Gastroesophageal sphincter (tissue), 4 donors: Measurements from ENCODE around the gene SMIM29. TPM values are rescaled to one million over a fixed set of nuclear protein-coding genes. Genes with fewer than 3 reads are reported as not detected.

Experiments
- ATAC-seq: fragments of 150-250 bp; one replicate; pipeline ENCODE4 v1.9.1; 2016; ENCODE audit warnings: mild to moderate bottlenecking, moderate library complexity
- H3K27ac ChIP-seq, 4 donors: fragments of 200-600 bp; sonication (generic) in 3 of 4; 1 replicate in 3 of 4; 2 replicates in 1 of 4; pipeline ENCODE4 v1.5.1; 2016 to 2019
- H3K27me3 ChIP-seq: fragments of 200-600 bp; sonication (generic); one replicate; pipeline ENCODE4 v1.5.1; 2019
- H3K36me3 ChIP-seq, 2 donors: fragments of 200-600 bp; sonication (generic); one replicate each; pipeline ENCODE4 v1.5.1; 2019; ENCODE audit warnings: control low read depth in 1 of 2
- H3K4me1 ChIP-seq, 3 donors: fragments of 200-600 bp; sonication (generic); 1 replicate in 2 of 3; 2 replicates in 1 of 3; pipeline ENCODE4 v1.5.1; 2016 to 2019; ENCODE audit warnings: control low read depth in 2 of 3
- H3K4me3 ChIP-seq, 2 donors: fragments of 200-600 bp; sonication (generic); one replicate each; pipeline ENCODE4 v1.5.1; 2019; ENCODE audit warnings: mild to moderate bottlenecking in 1 of 2, moderate library complexity in 1 of 2
- H3K9me3 ChIP-seq, 3 donors: fragments of 200-600 bp; sonication (generic); one replicate each; pipeline ENCODE4 v1.5.1; 2017 to 2019; ENCODE audit warnings: control low read depth in 2 of 3
- EP300 ChIP-seq: sonication (generic); formaldehyde crosslinking; IDR thresholded peaks from one replicate; pipeline ENCODE4 v1.6.1; 2017; ENCODE audit warnings: antibody characterized with exemption, mild to moderate bottlenecking
- POLR2A ChIP-seq, 2 donors: fragments of 450-650 bp; IDR thresholded peaks; one replicate each; pipeline ENCODE4 v1.6.1; 2017; ENCODE audit warnings: antibody characterized with exemption in 2 of 2, mild to moderate bottlenecking in 2 of 2, moderate library complexity in 1 of 2
- POLR2AphosphoS5 ChIP-seq: sonication (generic); formaldehyde crosslinking; IDR thresholded peaks from one replicate; pipeline ENCODE4 v1.6.1; 2017; ENCODE audit warnings: antibody characterized with exemption
- WGBS, 2 donors: methylation state at CpG; one replicate each; pipeline ENCODE4 v1.1.5; 2018; ENCODE audit warnings: low coverage in 1 of 2; 5-methylcytosine and 5-hydroxymethylcytosine counted together
- total RNA-seq, 4 donors: library from RNA; depleted of rRNA; stranded (reverse); fragments of >200 nt; gene quantifications; one replicate each; pipeline ENCODE4 v1.1.0, GENCODE V29; 2016
- TF ChIP-seq, protein P1 (sequence below), 4 experiments: fragments of 200-600 bp in 2 of 4; fragments of 450-650 bp in 2 of 4; sonication (generic) in 1 of 4; IDR thresholded peaks; one replicate each; pipeline ENCODE4 v1.5.1; 2017 to 2019; ENCODE audit warnings: antibody characterized with exemption in 4 of 4, mild to moderate bottlenecking in 2 of 4, moderate library complexity in 2 of 4

SMIM29 gene
- total RNA-seq, 4 donors from 2014 or later: 9.7 to 34.7 (median 22.6) TPM

DNA sequence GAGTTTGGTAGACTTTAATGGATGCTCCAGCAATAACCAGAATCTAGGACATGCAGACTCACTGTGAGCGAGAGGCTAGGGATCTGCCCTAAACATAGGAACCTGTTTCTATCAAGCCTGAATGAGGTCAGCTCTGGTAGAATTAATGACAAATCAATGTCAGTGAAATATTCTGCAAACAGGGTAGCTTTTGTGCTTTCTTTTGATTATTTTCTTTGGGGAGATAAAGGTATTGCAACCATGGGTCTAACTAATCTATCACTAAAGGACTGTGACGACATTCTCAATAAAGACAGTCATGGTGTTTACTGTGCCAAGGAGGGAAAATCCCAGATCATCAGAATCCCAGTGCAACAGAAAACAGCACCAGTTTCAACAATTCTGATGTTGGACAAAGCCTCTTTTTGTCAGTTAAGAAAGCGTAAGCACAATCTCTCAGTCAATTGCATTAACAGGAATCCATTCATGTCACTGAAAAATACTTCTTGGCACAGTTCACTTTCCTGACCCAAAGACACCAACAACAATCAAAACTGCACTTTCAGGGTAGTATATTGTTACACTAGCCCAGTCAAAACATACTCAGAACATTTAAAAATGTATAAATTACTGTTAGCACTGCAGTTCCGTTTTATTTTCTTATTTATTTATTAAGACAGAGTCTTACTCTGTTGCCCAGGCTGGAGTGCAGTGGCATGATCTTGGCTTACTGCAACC is 36.8 kb upstream of the SMIM29 start:
- WGBS, 2 donors: 60 to 78% methylated on average over 2 to 4 of the region's 4 CpGs
- Histone ChIP-seq H3K4me3 (no peak overlapping the region), H3K9me3 (no peaks in the 10 kb centered on the region), H3K4me1 (peaks cover 0 to 41% (median 3%) of the 10 kb centered on the region in 3 donors), H3K36me3 (peaks cover 0 to 40% of the 10 kb centered on the region in 2 donors), H3K27ac (peak overlapping the region in 3 of 4 donors; percentile 21 to 43 (median 24)), H3K27me3 (no peaks in the 10 kb centered on the region)
- ATAC-seq: no peak
- TF ChIP-seq, protein P1, sequence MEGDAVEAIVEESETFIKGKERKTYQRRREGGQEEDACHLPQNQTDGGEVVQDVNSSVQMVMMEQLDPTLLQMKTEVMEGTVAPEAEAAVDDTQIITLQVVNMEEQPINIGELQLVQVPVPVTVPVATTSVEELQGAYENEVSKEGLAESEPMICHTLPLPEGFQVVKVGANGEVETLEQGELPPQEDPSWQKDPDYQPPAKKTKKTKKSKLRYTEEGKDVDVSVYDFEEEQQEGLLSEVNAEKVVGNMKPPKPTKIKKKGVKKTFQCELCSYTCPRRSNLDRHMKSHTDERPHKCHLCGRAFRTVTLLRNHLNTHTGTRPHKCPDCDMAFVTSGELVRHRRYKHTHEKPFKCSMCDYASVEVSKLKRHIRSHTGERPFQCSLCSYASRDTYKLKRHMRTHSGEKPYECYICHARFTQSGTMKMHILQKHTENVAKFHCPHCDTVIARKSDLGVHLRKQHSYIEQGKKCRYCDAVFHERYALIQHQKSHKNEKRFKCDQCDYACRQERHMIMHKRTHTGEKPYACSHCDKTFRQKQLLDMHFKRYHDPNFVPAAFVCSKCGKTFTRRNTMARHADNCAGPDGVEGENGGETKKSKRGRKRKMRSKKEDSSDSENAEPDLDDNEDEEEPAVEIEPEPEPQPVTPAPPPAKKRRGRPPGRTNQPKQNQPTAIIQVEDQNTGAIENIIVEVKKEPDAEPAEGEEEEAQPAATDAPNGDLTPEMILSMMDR (IDR thresholded peaks at IDR 0.05): no peak
- TF ChIP-seq POLR2AphosphoS5 (no peak), EP300 (no peak), POLR2A (IDR thresholded peaks at IDR 0.05) (no peak)

DNA sequence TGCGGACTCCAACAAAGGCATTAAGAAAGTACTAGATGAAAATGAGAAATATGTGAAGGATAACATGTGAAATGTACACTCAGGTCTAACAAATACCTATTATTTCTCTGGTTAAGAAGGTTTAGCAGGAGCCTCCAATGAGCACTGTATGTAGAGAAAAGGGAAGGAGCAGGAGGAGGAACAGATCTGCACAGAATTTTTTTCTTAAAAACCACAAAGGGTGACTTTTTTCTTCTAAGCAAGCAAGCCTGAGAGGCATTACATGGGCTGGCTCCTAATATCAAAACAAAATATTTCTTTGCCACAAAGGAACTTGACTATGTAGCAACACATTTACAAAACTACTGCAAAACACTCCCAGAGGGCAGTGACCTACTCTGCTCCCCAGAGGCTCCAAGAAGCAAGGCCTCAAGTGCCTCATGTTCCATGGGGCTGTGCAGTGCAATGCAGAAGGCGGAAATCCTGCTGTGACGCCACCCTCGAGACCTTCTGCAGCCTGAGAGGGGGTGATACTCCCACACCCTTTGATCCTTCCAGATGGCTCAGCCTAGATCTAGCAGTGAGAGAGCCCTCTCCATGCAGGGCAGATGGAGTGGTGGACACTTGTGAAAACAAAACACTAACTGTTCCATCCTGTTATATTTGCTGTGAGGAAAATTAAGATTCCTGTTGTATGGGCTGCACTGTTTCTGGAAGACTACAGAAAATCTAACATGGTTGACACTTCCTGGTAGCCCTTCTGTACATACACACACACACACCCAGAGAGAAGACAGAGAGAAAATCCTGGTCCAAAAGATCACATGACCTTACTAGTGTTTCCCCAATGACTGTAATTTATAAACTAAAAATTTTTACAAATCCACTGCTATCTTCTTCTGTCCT is 36.0 kb upstream of the SMIM29 start:
- Histone ChIP-seq H3K27me3 (no peaks in the 10 kb centered on the region), H3K9me3 (no peaks in the 10 kb centered on the region), H3K4me3 (no peak overlapping the region), H3K27ac (peak overlapping the region in 3 of 4 donors; percentile 21 to 43 (median 24)), H3K4me1 (peaks cover 0 to 45% (median 3%) of the 10 kb centered on the region in 3 donors), H3K36me3 (peaks cover 0 to 45% of the 10 kb centered on the region in 2 donors)
- WGBS, 2 donors: 80 to 83% methylated on average over 1 to 4 of the region's 4 CpGs
- TF ChIP-seq POLR2AphosphoS5 (peak; percentile 26), EP300 (no peak)
- peak; percentile 90 for ATAC-seq

DNA sequence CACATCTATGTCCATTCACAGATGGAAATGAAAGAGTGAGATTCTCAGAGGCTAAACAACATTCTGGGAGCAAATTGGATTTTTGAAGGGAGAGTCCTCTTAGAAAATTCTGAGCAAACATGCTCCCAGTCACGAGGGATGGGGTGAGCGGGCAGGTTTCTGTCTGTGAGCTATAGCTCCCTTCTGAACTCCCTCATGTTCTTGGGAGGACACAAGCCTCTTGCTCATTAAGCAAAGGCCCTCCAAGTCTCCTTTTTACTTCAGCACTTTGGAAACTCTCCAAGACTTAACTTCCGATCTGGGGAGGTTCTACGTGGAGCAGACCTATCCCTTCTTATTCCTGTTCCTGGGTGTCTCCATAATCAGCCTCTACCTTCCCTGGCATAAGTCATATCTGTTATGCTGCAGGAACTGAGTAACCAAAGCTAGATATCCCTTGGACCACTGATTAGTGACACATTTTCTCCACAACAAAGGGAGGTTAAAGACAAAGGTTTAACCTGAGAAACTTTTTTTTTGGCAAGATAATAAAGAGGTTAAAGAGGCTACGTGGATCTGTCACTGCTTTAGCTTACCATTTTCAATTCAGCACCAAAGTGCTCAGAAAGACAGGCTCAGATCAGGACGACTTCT is 33.0 kb upstream of the SMIM29 start:
- no peak for ATAC-seq
- Histone ChIP-seq H3K9me3 (no peaks in the 10 kb centered on the region), H3K27me3 (no peaks in the 10 kb centered on the region), H3K36me3 (peaks cover 0 to 45% of the 10 kb centered on the region in 2 donors), H3K4me1 (peaks cover 0 to 31% (median 3%) of the 10 kb centered on the region in 3 donors), H3K4me3 (no peak overlapping the region), H3K27ac (no peak overlapping the region)
- 78 to 90% methylated on average over 5 to 6 of the region's 6 CpGs for WGBS, 2 donors
- TF ChIP-seq POLR2AphosphoS5: no peak

DNA sequence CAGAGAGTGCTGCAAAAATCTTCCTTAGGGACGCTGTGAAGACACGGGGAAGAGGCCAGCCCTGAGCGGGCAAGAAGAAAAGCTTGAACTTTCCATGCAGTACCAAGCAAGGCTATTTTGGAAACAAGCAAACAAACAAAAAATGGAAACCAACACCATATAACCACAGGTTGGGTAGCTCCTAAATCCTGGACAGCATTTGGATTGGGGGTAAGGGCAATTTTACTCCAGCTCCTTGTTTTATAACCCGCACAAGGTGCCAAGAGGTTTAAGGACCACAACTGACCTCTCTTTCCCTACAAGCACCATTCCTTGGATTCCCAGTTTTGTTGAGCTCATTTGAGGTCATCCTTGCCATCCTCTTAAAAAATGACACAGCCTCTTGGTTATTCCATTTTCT is 31.4 kb upstream of the SMIM29 start:
- no peak for ATAC-seq
- Histone ChIP-seq H3K27me3 (no peaks in the 10 kb centered on the region), H3K36me3 (peaks cover 0 to 45% of the 10 kb centered on the region in 2 donors), H3K4me1 (peaks cover 0 to 24% (median 1%) of the 10 kb centered on the region in 3 donors), H3K4me3 (no peak overlapping the region), H3K27ac (no peak overlapping the region), H3K9me3 (no peaks in the 10 kb centered on the region)
- 78 to 100% methylated on average over 1 to 4 of the region's 4 CpGs for WGBS, 2 donors
- TF ChIP-seq POLR2A (IDR thresholded peaks at IDR 0.05) (no peak), POLR2AphosphoS5 (no peak), EP300 (no peak)
- TF ChIP-seq, protein P1 (IDR thresholded peaks at IDR 0.05): no peak

DNA sequence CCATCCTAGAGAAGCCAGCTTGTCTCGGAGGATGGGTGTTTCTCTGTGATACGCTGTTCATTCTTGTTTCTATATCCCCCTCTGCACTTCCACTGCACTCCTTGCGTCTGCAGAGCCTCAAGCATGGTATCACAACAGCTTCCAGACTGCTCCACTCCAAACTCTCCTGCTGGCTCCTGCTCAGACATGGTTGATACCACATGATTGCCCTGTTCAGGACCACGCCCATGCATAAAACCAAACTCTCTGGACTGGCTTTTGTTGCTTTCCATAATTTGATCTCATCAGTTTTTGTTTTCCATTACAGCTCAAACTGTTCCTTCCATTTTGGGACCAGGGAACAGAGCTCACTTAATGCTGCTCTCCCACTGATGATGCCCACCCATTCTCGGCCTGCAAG is 30.0 kb upstream of the SMIM29 start:
- H3K9me3 ChIP-seq: no peaks in the 10 kb centered on the region
- TF ChIP-seq, protein P1 (IDR thresholded peaks at IDR 0.05): no peak
- TF ChIP-seq POLR2A (IDR thresholded peaks at IDR 0.05): no peak
- TF ChIP-seq EP300: no peak
- no peak for TF ChIP-seq POLR2AphosphoS5
- peaks cover 0 to 37% of the 10 kb centered on the region in 2 donors for H3K36me3 ChIP-seq
- H3K4me1 ChIP-seq: peaks cover 0 to 18% (median 0%) of the 10 kb centered on the region in 3 donors
- H3K4me3 ChIP-seq: no peak overlapping the region
- ATAC-seq: no peak
- 85 to 100% methylated on average over 4 to 5 of the region's 5 CpGs for WGBS, 2 donors
- H3K27ac ChIP-seq: no peak overlapping the region
- no peaks in the 10 kb centered on the region for H3K27me3 ChIP-seq
